Peyer's patch (tissue), 4 donors: Measurements from ENCODE around the gene PURA. TPM values are rescaled to one million over a fixed set of nuclear protein-coding genes. Genes with fewer than 3 reads are reported as not detected.

Experiments used
- DNase-seq, 3 donors: peaks; one replicate each; pipeline ENCODE4 v3.0.0-alpha.2; 2017 to 2019
- H3K27ac ChIP-seq, 4 donors: fragments of 200-600 bp; sonication (generic); one replicate each; pipeline ENCODE4 v1.5.1; 2016 to 2019
- H3K27me3 ChIP-seq, 2 donors: fragments of 200-600 bp; sonication (generic); one replicate each; pipeline ENCODE4 v1.5.1; 2019
- H3K36me3 ChIP-seq, 3 donors: fragments of 200-600 bp; sonication (generic); one replicate each; pipeline ENCODE4 v1.5.1; 2016 to 2019
- H3K4me1 ChIP-seq, 4 donors: fragments of 200-600 bp; sonication (generic); one replicate each; pipeline ENCODE4 v1.5.1; 2016 to 2019
- H3K4me3 ChIP-seq, 4 donors: fragments of 200-600 bp; sonication (generic); 1 replicate in 3 of 4; 2 replicates in 1 of 4; pipeline ENCODE4 v1.5.1; 2016 to 2019; ENCODE audit warnings: mild to moderate bottlenecking in 1 of 4
- H3K9me3 ChIP-seq, 4 donors: fragments of 200-600 bp; sonication (generic); one replicate each; pipeline ENCODE4 v1.5.1; 2016 to 2019; ENCODE audit warnings: mild to moderate bottlenecking in 1 of 4
- POLR2A ChIP-seq, 2 donors: fragments of 450-650 bp; IDR thresholded peaks; one replicate each; pipeline ENCODE4 v1.5.1; 2017; ENCODE audit warnings: antibody characterized with exemption in 2 of 2, mild to moderate bottlenecking in 2 of 2, moderate library complexity in 2 of 2
- total RNA-seq, 4 donors: library from RNA; depleted of rRNA; stranded (reverse); fragments of >200 nt; gene quantifications; one replicate each; pipeline ENCODE4 v1.1.0, GENCODE V29; 2016
- TF ChIP-seq, protein P1 (sequence below), 6 experiments: fragments of 450-650 bp in 4 of 6; fragments of 200-600 bp in 2 of 6; sonication (generic) in 1 of 6; IDR thresholded peaks; one replicate each; pipeline ENCODE4 v1.5.1; 2017 to 2019; ENCODE audit warnings: antibody characterized with exemption in 6 of 6, mild to moderate bottlenecking in 3 of 6, moderate library complexity in 1 of 6

The PURA gene
- total RNA-seq, 4 donors from 2014 or later: 22.2 to 24.7 (median 22.7) TPM

GRCh38 chr5:140076788-140077187 is 37.1 kb upstream of the PURA start:
- Histone ChIP-seq H3K4me1 (no peaks in the 10 kb centered on the region), H3K27me3 (no peaks in the 10 kb centered on the region), H3K27ac (no peak overlapping the region), H3K36me3 (no peaks in the 10 kb centered on the region), H3K4me3 (no peak overlapping the region), H3K9me3 (no peaks in the 10 kb centered on the region)
- TF ChIP-seq, protein P1, sequence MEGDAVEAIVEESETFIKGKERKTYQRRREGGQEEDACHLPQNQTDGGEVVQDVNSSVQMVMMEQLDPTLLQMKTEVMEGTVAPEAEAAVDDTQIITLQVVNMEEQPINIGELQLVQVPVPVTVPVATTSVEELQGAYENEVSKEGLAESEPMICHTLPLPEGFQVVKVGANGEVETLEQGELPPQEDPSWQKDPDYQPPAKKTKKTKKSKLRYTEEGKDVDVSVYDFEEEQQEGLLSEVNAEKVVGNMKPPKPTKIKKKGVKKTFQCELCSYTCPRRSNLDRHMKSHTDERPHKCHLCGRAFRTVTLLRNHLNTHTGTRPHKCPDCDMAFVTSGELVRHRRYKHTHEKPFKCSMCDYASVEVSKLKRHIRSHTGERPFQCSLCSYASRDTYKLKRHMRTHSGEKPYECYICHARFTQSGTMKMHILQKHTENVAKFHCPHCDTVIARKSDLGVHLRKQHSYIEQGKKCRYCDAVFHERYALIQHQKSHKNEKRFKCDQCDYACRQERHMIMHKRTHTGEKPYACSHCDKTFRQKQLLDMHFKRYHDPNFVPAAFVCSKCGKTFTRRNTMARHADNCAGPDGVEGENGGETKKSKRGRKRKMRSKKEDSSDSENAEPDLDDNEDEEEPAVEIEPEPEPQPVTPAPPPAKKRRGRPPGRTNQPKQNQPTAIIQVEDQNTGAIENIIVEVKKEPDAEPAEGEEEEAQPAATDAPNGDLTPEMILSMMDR (IDR thresholded peaks at IDR 0.05): no peak
- no peak for TF ChIP-seq POLR2A (IDR thresholded peaks at IDR 0.05)
- no peak for DNase-seq

DNA sequence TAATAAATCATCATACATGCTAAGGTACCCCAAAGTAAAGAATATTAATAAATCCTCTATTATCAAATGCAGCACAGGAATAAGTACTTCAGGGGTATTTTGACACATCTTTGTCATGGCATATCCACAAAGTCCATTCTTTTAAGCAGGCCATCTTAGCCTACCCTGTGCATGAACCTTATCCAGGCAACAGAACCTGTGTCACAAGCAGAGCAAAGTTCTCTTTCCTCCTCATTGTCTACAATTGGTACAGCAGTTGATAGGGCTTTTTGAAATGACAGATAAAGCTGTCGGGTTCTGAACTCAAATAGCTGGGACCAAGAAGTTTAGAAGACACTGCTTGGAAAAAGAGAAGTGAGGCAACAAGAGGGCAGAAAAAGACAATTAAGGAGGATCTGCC is 30.8 kb upstream of the PURA start:
- Histone ChIP-seq H3K4me3 (no peak overlapping the region), H3K36me3 (no peaks in the 10 kb centered on the region), H3K9me3 (no peaks in the 10 kb centered on the region), H3K27me3 (no peaks in the 10 kb centered on the region), H3K27ac (no peak overlapping the region), H3K4me1 (no peaks in the 10 kb centered on the region)
- DNase-seq: no peak
- no peak for TF ChIP-seq POLR2A (IDR thresholded peaks at IDR 0.05)
- TF ChIP-seq, protein P1 (IDR thresholded peaks at IDR 0.05): no peak

GRCh38 chr5:140083650-140084049 is 30.3 kb upstream of the PURA start:
- no peak for DNase-seq
- Histone ChIP-seq H3K27ac (no peak overlapping the region), H3K9me3 (no peaks in the 10 kb centered on the region), H3K36me3 (no peaks in the 10 kb centered on the region), H3K4me3 (no peak overlapping the region), H3K4me1 (no peaks in the 10 kb centered on the region), H3K27me3 (no peaks in the 10 kb centered on the region)
- TF ChIP-seq, protein P1 (IDR thresholded peaks at IDR 0.05): no peak
- no peak for TF ChIP-seq POLR2A (IDR thresholded peaks at IDR 0.05)

DNA sequence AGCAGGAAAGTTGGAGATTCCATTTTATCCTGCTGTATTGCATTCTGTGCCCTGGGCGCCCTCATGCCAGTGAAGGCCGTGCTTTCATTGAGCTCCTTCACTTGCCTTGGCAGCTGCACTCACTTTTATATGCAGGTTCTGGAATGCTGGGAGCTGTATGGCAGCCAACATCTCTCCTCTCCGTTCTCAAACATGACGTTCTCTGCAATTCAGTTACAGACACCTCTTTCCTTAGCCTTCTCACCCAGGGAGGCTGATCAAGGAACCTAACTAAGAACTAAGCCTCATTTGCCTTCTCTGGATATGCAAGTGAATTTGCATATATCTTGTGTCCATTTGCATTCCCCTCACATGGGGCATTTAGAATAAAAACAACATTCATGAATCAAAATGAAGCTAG is 29.4 kb upstream of the PURA start:
- Histone ChIP-seq H3K36me3 (no peaks in the 10 kb centered on the region), H3K4me1 (no peaks in the 10 kb centered on the region), H3K9me3 (no peaks in the 10 kb centered on the region), H3K27me3 (no peaks in the 10 kb centered on the region), H3K4me3 (no peak overlapping the region), H3K27ac (no peak overlapping the region)
- TF ChIP-seq POLR2A (IDR thresholded peaks at IDR 0.05): no peak
- TF ChIP-seq, protein P1 (IDR thresholded peaks at IDR 0.05): no peak
- DNase-seq: no peak

GRCh38 chr5:140090251-140090650 is 23.7 kb upstream of the PURA start:
- Histone ChIP-seq H3K27ac (no peak overlapping the region), H3K9me3 (peaks cover 0 to 8% (median 0%) of the 10 kb centered on the region in 4 donors), H3K4me1 (no peaks in the 10 kb centered on the region), H3K36me3 (no peaks in the 10 kb centered on the region), H3K4me3 (no peak overlapping the region), H3K27me3 (no peaks in the 10 kb centered on the region)
- DNase-seq: no peak
- TF ChIP-seq, protein P1 (IDR thresholded peaks at IDR 0.05): no peak
- TF ChIP-seq POLR2A (IDR thresholded peaks at IDR 0.05): no peak

DNA sequence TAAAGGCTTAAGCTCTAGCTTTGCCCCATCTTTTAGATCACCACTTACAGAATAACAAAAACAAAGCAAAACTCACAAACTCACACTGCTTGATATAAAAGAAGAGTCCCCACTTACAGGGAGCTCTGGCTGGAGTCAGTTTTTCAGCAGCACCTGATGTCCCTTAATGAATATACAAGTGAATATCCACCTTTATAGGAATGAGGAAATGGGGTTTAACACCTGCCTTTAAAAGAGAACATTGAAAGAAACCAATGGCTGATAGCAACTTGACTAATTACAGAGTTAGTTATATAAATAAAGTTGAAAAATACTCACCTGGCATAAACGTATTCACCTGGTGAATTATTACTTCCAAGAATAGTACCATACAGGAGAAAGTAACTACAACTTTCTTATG is 20.7 kb upstream of the PURA start:
- H3K27me3 ChIP-seq: no peaks in the 10 kb centered on the region
- H3K9me3 ChIP-seq: peaks cover 0 to 8% (median 0%) of the 10 kb centered on the region in 4 donors
- H3K4me3 ChIP-seq: no peak overlapping the region
- H3K4me1 ChIP-seq: no peaks in the 10 kb centered on the region
- TF ChIP-seq, protein P1 (IDR thresholded peaks at IDR 0.05): no peak
- no peak for TF ChIP-seq POLR2A (IDR thresholded peaks at IDR 0.05)
- no peaks in the 10 kb centered on the region for H3K36me3 ChIP-seq
- no peak overlapping the region for H3K27ac ChIP-seq
- no peak for DNase-seq
